Neural progenitor cell (in vitro differentiated cells): ENCODE data around the gene KCNQ1.

Experiments
- CTCF ChIP-seq: fragments of 200-600 bp; sonication (generic); IDR thresholded peaks from 2 replicates; pipeline ENCODE4 v1.5.1; 2017; ENCODE audit warnings: antibody characterized with exemption, mild to moderate bottlenecking
- EZH2 ChIP-seq: fragments of 200-600 bp; sonication (generic); IDR thresholded peaks from 2 replicates; pipeline ENCODE4 v1.6.1; 2017; ENCODE audit warnings: antibody characterized with exemption, mild to moderate bottlenecking, moderate library complexity
- EZH2phosphoT487 ChIP-seq: fragments of 200-600 bp; sonication (generic); IDR thresholded peaks from 2 replicates; pipeline ENCODE4 v1.6.1; 2017; ENCODE audit warnings: antibody characterized with exemption

DNA sequence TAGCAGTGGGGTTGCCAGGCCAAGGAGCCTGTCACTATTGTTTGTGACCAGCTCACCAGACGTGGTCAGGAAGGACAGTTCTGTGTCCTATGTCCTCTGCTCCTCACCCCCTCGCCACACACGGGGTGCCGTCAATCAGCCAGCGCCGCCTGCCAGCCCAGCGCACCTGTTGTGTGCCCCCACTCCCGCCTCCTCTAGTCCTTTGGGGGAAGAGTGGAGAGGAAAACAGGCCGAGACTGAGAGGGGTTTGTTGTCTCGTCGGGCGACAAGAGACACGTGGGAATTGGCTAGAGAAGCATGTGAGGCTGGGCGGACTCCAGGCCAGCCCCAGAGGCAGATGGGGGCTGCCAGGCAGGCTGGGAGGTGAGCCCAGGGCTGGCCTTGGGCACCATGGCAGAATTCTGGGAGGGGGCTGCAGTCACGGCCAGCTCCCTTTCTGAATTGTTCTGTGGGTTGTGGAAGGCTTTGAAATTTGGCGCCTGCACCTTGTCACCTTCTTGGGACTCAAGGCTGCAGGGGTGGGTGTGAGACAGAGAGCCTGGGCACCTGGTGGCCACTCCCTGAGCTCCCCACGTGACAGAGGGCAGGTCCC, 258.1 kb downstream of the KCNQ1 start:
- no peak for TF ChIP-seq EZH2
- no peak for TF ChIP-seq EZH2phosphoT487
- no peak for TF ChIP-seq CTCF
